AG04450 (cell line): ENCODE results near the gene RNF38. TPM values are rescaled to one million over a fixed set of nuclear protein-coding genes. Genes with fewer than 3 reads are reported as not detected.
"Not testable (repeated sequence)": the region's sequence is repeated elsewhere in the genome, so short reads cannot be mapped to it uniquely, and the experiment has no call there.

Experiments
- CTCF ChIA-PET: fragments of 300-600, 350-600 bp; formaldehyde crosslinking; extraction: SDS; loops from one replicate; lab custom pipeline; 2022; ENCODE audit warnings: antibody characterized with exemption, inconsistent platforms; lab: Charles Lee
- POLR2A ChIA-PET: fragments of 350-600 bp; formaldehyde crosslinking; extraction: SDS; loops from one replicate; lab custom pipeline; 2021; ENCODE audit warnings: antibody characterized with exemption, inconsistent platforms; lab: Yijun Ruan, JAX
- DNase-seq: peaks from one replicate; pipeline ENCODE4 v3.0.0-alpha.2; 2011; ENCODE audit warnings: low read depth, low spot score
- H3K27ac ChIP-seq: one replicate; pipeline ENCODE4 v1.5.1; 2012; ENCODE audit warnings: low read depth, low read length, control low read depth
- H3K27me3 ChIP-seq: one replicate; pipeline ENCODE4 v1.6.0; 2012; ENCODE audit warnings: low read length; ENCODE audit not compliant: control insufficient read depth, insufficient read depth
- H3K4me3 ChIP-seq: 2 replicates; pipeline ENCODE4 v1.5.1; 2011; ENCODE audit warnings: mild to moderate bottlenecking, low read depth, low read length, control low read depth
- H3K9me3 ChIP-seq: 2 replicates; pipeline ENCODE4 v1.5.1; 2012; ENCODE audit warnings: low read length; ENCODE audit not compliant: control insufficient read depth, insufficient read depth
- CTCF ChIP-seq: IDR thresholded peaks from 2 replicates; pipeline ENCODE4 v1.5.1; 2011; ENCODE audit warnings: low read depth, low read length, control low read depth, inconsistent platforms
- polyA plus RNA-seq: library from polyadenylated mRNA; depleted of rRNA; stranded (reverse); fragments of >200 nt; gene quantifications from 2 replicates; pipeline ENCODE4 v1.2.3, GENCODE V29; 2011

The RNF38 gene
- polyA plus RNA-seq, 1 experiment, result 18.3 TPM

- CTCF ChIA-PET, result interaction anchor here (0.7 kb wide), 1 partner anchor 134 kb away, joined by 4 read pairs; no protein-coding TSS in a partner anchor
Measured at GRCh38 chr9:36323926-36324325, 76.1 kb downstream of the RNF38 start.

GRCh38 chr9:36322462-36322861 is 77.6 kb downstream of the RNF38 start:
- no peak overlapping the region for H3K27ac ChIP-seq
- POLR2A ChIA-PET, result no interaction called here
- H3K27me3 ChIP-seq, result no peaks in the 10 kb centered on the region
- no peak for DNase-seq
- no peaks in the 10 kb centered on the region; the same call in 1 of the 2 replicates for H3K9me3 ChIP-seq
- TF ChIP-seq CTCF, result no peak
- H3K4me3 ChIP-seq, result no peak overlapping the region
- CTCF ChIA-PET, result interaction anchor here (0.7 kb wide), 2 partner anchors 72 to 94 kb away, joined by 4 to 6 read pairs; no protein-coding TSS in a partner anchor

More at GRCh38 chr9:36323926-36324325, 76.1 kb downstream of the RNF38 start:
- no peaks in the 10 kb centered on the region for H3K27me3 ChIP-seq
- no peaks in the 10 kb centered on the region; the same call in 1 of the 2 replicates for H3K9me3 ChIP-seq
- no peak for DNase-seq
- no peak overlapping the region for H3K27ac ChIP-seq
- no peak for TF ChIP-seq CTCF
- no peak overlapping the region for H3K4me3 ChIP-seq
- POLR2A ChIA-PET, result interaction anchor here (0.7 kb wide), 1 partner anchor 65 kb away, joined by 3 read pairs; no protein-coding TSS in a partner anchor

- CTCF ChIA-PET, H3K9me3 ChIP-seq, H3K27me3 ChIP-seq, H3K27ac ChIP-seq, DNase-seq, H3K4me3 ChIP-seq, POLR2A ChIA-PET: not testable (repeated sequence)
Measured at GRCh38 chr9:36321903-36322302, 78.2 kb downstream of the RNF38 start.

DNA sequence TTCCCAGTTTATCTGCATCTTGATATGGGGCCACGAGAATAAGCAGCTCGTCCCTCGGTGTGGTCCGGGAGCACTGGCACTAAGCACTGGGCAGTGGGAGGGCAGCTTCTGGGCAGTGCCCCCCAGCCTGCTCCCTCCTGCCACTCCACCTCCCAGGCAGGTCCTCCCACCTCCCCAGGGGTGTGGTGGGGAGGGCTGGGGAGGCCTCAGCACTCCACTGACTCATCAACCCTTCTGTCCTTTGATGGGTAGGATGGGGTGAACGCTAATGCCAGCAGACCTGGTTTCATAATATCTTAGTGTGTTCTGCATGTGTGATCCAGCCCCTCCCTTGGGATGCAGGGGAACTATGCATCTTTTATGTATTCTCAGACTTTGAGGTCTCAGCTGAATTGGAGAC is 79.6 kb downstream of the RNF38 start:
- ChIA-PET POLR2A (no interaction called here), CTCF (interaction anchor here (1.6 kb wide), 1 partner anchor 8 kb away, joined by 7 read pairs; no protein-coding TSS in a partner anchor)
- DNase-seq, result no peak
- Histone ChIP-seq H3K27me3 (no peaks in the 10 kb centered on the region), H3K9me3 (no peaks in the 10 kb centered on the region; the same call in 1 of the 2 replicates), H3K27ac (no peak overlapping the region), H3K4me3 (no peak overlapping the region)
- no peak for TF ChIP-seq CTCF

GRCh38 chr9:36319806-36320205 is 80.3 kb downstream of the RNF38 start:
- DNase-seq, result no peak
- CTCF ChIA-PET, result interaction anchor here (1.6 to 1.8 kb wide), 2 partner anchors 9 to 72 kb away, joined by 4 to 7 read pairs; no protein-coding TSS in a partner anchor
- no peak for TF ChIP-seq CTCF
- H3K27me3 ChIP-seq, result no peaks in the 10 kb centered on the region
- H3K9me3 ChIP-seq, result no peaks in the 10 kb centered on the region; the same call in 1 of the 2 replicates
- POLR2A ChIA-PET, result no interaction called here
- H3K27ac ChIP-seq, result no peak overlapping the region
- no peak overlapping the region for H3K4me3 ChIP-seq
